ENCODE results near the gene MSH5.

The MSH5 gene

GRCh38 chr6:31760790-31761189 lies 21.0 kb downstream of the MSH5 start:
- no peak for DNase-seq (ENCODE audit: low spot score)

DNA sequence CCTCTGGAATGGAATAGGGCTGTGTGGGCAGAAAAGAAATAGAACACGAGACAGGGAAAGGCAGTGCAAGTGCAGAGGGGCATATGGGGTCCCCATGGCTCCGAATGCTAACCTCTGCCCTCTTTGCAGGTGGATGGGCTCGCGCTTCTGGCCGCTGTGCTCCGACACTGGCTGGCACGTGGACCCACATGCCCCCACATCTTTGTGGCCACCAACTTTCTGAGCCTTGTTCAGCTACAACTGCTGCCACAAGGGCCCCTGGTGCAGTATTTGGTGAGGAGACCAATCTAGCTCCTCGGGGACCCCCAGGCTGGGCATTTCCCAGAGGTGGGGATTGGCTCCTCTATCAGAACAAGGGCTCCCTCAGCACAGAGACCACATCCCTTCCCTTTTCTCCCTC lies 21.5 kb downstream of the MSH5 start:
- no peak for DNase-seq (ENCODE audit: low spot score)

GRCh38 chr6:31762356-31762755 lies 22.6 kb downstream of the MSH5 start, which contains the start of gene SAPCD1:
Gene SAPCD1, plus strand, starts transcription at chr6:31762656. Its CDS starts 399 bp downstream, at chr6:31763055.
- no peak for DNase-seq (ENCODE audit: low spot score)

GRCh38 chr6:31762878-31763618 lies 23.2 kb downstream of the MSH5 start:
- DNase-seq (ENCODE audit: low spot score), result no peak

DNA sequence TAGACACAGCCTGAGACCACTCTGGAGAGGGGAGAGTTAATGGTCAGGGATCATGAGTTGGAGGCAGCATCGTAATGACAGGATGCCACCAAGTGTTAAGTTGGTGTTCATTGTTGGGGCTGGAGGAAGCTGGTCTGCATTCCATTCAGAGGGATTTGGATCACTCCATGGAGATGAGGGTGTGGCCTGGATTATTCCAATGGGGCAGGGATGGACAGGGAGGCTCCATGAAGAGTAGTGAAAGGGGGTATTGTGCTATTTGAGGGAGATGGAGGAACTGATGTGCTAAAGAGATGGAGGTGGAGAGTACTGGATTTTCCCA lies 23.8 kb downstream of the MSH5 start:
- DNase-seq (ENCODE audit: low spot score), result no peak

- no peak for DNase-seq (ENCODE audit: low spot score)
These were observed 24.4 kb downstream of the MSH5 start for GRCh38 chr6:31764198-31764597.

DNA sequence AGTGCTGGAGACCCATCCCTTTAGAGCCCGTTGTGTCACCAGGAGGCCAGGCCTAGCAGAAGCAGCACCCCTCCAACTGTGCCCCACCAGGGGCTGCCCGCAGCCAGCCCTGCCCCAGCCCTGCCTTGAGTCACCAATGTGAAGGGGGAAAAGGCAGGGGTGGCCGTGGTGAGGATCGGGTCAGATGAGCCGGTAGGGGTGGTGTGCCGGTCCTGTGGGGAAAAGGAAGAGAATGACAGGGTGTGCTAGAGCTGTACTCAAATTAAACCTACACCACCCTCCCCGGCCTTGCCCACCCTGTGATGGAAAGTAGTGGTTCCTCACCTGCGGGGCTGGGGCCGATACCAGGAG lies 25.7 kb downstream of the MSH5 start:
- no peak for DNase-seq (ENCODE audit: low spot score)

GRCh38 chr6:31765910-31766794 lies 26.3 kb downstream of the MSH5 start:
- no peak for DNase-seq (ENCODE audit: low spot score)

GRCh38 chr6:31767096-31767645 lies 27.4 kb downstream of the MSH5 start:
- DNase-seq (ENCODE audit: low spot score), result no peak

DNA sequence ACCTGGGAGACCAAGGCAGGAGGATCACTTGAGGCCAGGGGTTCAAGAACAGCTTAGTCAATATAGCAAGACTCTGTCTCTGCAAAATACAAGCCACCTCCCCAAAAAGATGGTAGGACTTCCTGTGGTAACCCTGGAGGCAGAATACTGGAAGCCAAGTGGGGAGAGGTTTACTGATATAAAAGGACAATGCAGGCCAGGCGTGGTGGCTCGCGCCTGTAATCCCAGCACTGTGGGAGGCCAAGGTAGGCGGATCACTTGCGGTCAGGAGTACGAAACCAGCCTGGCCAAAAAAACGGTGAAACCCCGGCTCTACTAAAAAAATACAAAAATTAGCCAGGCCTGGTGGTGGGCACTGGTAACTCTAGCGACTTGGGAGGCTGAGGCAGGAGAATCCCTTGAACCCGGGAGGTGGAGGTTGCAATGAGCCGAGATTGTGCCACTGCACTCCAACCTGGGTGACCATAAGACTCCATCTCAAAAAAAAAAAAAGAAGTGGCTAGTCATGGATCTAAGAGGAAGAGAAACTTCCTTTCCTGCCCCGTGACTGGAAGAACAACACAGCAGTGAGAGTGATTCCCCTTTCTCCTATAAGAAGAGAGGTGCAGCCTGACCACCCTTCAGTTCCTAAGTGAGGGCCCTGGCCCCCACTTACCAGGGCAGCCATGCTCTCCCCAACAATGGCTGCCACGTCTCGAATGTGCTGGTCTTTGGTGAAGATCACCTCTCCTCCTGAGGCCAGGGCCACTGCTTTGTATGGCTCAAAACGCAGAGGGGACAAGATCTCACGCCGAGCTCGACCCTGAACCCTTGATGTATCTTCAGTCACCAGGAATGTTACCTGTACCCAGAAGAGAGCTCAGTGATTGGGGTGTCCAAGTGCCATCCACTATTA lies 28.8 kb downstream of the MSH5 start:
- DNase-seq (ENCODE audit: low spot score), result peak; percentile 34

DNA sequence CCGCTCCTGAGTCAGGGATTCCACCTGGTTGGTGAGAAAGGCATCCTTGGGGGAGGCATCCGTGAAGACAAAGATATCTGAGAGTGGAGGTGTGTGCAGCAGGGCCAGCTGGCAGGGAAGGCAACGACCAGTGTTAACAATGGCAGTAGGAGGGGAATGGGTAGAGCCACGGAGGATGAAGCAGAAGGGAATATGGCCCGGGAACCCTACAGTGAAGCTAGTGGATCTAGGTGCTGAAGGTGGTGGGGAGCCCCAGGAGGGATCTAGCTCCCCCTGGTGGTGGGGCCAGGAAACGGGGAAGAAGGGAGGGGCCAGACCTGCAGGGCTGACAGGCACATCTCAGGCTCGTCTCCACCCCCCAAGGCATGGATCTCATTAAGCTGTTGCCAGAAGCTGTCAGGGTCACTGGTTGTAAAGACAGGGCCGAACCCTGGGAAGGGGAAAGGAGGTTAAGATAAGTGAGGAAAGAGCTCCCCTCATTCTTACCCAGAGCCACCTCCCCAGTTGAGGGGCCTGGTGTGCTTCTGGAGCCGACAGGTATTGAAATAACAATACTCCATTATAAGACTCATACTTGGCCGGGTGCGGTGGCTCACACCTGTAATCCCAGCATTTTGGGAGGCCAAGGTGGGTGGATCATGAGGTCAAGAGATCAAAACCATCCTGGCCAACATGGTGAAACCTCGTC lies 30.0 kb downstream of the MSH5 start:
- no peak for DNase-seq (ENCODE audit: low spot score)

GRCh38 chr6:31770860-31771259 lies 31.1 kb downstream of the MSH5 start:
- no peak for DNase-seq (ENCODE audit: low spot score)

GRCh38 chr6:31771992-31772358 lies 32.2 kb downstream of the MSH5 start:
- DNase-seq (ENCODE audit: low spot score), result no peak

- no peak for DNase-seq (ENCODE audit: low spot score)
These were observed 35.4 kb downstream of the MSH5 start for GRCh38 chr6:31775184-31775583.

- no peak for DNase-seq (ENCODE audit: low spot score)
These were observed 36.1 kb downstream of the MSH5 start for GRCh38 chr6:31775633-31776484.

DNA sequence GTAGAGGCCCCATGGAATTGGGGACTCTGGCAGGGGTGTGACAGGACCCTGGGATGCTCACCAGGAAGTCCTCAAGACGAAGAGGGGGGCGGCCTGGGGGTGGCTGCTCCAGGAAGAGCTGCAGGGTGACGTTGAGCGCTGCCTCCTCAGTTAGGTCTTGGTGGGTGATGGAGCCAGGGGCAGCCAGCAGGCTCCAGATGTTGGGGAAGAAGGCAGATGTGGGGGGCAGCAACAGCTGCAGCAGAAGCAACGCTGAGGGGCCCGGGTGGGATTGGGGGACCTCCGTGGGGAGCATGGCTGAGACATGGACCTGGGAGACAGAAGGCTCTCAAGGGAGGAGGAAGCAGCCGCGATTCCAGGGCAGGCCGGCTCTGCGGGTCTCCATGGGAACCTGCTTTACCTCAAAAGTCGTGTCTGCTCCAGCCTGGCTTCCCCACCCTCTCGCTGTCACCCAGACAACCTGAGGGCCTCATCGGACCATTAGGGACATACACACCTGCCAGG lies 36.7 kb downstream of the MSH5 start:
- DNase-seq (ENCODE audit: low spot score), result no peak

- DNase-seq (ENCODE audit: low spot score), result no peak
These were observed 37.3 kb downstream of the MSH5 start, which contains the start of gene VWA7 for GRCh38 chr6:31776989-31777666. Gene VWA7, minus strand, starts transcription at chr6:31777328. Its CDS starts 549 bp downstream, at chr6:31776779.

DNA sequence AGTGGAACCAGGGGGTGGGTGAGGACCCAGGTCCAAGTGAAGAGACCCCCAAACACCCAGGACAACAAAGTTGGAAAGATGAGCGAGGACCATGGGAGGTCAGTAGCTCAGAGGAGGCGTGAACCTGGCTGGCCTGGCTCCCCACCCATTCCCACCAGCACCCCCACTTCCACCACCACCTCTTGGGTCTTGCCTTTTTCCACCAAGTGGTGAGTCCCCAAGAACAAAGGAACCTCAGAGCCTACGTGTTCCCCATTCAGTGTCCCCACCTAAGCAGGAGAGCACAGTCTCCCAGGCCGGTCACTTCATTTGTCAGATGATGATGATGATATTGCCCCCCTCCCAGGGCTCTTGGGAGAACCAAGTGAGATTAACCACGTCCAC lies 37.9 kb downstream of the MSH5 start:
- DNase-seq (ENCODE audit: low spot score), result no peak

- DNase-seq (ENCODE audit: low spot score), result no peak
These were observed 38.4 kb downstream of the MSH5 start for GRCh38 chr6:31778193-31778592.

Data from globus pallidus (tissue), 1 donor.